ENCODE measurements around the gene TRIM8.

- no peak for TF ChIP-seq POLR2A (IDR thresholded peaks at IDR 0.05)
- TF ChIP-seq, protein P1, sequence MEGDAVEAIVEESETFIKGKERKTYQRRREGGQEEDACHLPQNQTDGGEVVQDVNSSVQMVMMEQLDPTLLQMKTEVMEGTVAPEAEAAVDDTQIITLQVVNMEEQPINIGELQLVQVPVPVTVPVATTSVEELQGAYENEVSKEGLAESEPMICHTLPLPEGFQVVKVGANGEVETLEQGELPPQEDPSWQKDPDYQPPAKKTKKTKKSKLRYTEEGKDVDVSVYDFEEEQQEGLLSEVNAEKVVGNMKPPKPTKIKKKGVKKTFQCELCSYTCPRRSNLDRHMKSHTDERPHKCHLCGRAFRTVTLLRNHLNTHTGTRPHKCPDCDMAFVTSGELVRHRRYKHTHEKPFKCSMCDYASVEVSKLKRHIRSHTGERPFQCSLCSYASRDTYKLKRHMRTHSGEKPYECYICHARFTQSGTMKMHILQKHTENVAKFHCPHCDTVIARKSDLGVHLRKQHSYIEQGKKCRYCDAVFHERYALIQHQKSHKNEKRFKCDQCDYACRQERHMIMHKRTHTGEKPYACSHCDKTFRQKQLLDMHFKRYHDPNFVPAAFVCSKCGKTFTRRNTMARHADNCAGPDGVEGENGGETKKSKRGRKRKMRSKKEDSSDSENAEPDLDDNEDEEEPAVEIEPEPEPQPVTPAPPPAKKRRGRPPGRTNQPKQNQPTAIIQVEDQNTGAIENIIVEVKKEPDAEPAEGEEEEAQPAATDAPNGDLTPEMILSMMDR (IDR thresholded peaks at IDR 0.05): no peak
Measured at GRCh38 chr10:102645388-102645740, 1.1 kb downstream of the TRIM8 start.

Data from vagina (tissue), 2 donors.